GM19193 (cell line): ENCODE measurements around the gene XRCC5.
A peak's percentile ranks its signal among the peaks of the same experiment; 100 is the strongest.

Source experiments
- POLR2A ChIP-seq: IDR thresholded peaks from 4 replicates; pipeline ENCODE4 v1.6.1; 2011; ENCODE audit not compliant: insufficient read depth, insufficient read length; ENCODE audit errors: extremely low read depth

Gene XRCC5

DNA sequence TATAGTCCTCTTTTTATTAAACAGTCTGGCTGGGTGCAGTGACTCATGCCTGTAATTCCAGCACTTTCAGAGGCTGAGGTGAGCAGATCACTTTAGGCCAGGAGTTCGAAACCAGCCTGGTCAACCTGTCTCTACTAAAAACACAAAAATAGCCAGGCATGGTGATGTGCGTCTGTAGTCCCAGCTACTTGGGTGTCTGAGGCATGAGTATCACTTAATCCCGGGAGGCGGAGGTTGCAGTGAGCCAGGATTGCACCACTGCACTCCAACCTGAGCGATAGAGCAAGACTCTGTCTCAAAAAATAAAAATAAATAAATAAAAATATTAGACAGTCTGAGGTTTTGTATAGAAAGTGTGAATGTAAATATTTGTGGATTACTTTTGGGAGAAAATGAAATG, 17.8 kb downstream of the XRCC5 start:
- TF ChIP-seq POLR2A, result no peak

DNA sequence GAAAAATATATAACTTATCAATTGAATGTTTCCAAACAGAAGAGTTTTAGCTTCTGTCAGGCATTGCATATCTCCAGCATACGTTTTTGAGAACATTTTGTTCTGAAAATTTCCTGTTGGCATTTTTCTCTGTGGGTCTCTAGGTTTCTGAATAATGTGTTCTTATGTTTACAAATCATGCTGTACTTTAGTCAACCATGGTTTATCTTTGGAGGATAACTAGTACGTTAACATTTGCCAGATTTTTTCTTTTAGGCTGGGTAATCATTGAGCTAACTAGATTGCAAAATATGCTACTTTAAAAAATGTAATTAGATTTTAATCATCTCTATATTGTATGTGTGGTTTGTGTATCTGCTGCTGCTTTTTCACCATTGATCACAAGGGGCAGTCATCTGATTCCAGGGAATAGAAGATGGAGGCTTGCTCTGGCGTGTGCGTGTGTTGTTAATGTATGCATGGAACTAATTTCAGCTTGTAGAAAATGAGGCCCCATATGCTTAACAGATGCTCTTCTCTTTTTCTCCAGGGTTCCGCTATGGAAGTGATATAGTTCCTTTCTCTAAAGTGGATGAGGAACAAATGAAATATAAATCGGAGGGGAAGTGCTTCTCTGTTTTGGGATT, 21.3 kb downstream of the XRCC5 start:
- no peak for TF ChIP-seq POLR2A

DNA sequence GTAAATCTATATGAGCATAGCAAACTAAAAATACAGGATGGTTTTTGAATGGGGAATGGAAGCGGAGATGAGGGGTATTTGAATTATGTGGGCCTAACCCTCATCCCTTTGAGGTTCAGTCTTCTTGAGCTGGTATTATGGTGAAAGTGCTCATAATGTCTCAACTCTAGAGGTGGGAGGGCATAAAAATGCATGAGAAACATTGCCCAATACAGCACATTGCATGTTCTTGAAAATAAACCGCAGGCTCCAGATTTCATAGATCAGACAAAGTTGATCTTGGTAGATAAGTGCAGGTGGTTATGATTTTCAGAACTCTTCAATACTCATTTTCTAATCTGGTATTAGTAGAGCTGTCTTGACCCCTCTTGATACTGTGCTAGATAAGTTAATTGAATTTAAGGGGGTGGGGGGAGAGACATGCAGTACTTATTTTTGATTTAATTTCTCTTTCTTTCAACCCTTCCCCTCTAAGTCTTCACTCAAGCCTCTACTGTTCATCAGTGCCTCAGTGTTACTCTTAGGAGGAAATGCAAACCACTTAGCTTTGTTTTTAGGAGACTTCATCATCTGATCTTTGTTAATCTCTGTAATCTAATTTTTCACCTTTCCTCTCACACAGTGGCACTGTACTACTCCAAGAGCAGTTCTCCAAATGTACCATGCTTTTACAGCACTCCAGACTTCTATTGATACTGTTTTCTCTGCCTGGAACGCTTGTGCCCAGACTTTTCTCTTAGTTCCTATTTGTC, 22.2 kb downstream of the XRCC5 start:
- TF ChIP-seq POLR2A, result no peak

DNA sequence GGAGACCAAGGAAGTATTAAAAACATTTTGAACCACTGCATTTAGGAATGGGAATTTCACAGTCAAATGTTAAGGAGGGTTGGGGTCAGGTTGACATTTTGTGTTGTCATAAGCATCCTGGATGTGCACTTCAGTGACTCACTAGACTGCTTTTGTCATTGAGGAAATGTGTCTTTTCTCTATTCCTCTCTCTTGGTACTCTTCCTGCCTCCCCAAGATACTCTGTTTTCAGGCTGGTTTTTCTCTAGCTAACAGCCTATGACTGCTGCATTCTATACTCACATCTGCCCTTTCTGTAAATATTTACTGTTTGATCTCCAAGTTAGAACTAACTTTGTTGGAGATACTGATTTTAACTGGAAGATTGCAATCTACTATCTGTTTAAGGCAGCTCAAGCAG, 23.4 kb downstream of the XRCC5 start:
- no peak for TF ChIP-seq POLR2A

DNA sequence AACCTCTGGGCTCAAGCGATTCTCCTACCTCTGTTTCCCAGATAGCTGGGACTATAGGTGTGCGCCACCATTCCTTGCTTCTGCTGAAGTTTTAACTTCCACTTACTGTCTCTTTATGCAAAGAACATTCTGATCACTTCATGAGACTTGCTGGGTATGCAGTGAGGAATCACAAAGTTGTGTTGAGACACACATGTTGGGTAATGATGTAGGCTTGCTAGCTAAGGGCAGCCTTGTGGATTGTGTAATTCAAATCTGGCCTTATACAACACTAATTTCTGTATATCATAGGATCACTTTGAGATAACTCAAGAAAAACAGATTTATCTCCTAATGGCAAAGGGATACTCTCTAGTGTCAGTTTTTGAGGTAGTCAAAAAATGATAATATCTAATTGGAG, 24.2 kb downstream of the XRCC5 start:
- no peak for TF ChIP-seq POLR2A

DNA sequence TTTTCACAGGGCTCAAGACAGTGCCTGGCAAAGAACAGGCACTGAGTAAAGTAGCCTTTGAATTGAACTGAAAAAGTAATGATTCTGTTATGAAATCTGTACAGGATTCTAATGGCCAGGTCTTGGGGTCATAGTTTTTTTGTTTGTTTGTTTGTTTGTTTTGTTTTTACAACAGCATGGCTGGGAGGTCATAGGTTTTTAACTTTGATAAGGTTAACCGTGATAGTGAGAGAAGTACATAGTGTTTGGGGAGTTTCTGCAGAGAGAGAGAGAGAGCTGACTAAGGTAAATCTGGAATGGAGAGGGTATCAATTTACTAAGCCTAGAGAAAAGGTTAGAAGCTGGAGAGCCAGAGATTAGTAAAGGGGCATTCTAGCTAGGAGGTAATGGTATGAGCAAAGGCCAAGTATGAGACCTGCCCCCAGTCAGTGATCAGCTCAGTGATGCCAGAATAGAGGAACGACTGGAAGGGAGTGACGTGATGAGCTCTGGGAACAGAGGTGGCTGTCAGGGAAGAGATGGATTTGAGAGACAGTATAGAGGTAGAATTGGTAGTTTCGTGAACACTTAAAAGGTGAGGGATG, 25.9 kb downstream of the XRCC5 start:
- no peak for TF ChIP-seq POLR2A

DNA sequence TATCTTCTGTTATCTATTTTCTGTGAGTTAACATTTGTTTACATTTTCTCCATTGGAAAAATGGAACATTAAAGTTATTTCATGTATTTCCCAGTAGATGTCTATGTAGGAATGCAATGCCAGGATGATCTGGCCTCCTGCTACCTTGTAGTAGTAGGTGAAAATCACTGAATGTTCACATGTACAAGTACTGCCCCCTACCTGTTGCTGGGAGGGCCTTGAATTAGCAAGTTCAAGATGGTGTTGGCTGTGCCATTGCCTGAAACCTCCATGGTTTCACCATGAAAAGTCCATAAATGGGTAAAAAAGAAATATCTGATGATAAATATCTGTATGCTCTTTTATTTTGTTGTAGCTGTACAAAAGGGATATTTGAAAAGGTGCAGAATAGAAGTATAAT, 30.7 kb downstream of the XRCC5 start:
- no peak for TF ChIP-seq POLR2A

DNA sequence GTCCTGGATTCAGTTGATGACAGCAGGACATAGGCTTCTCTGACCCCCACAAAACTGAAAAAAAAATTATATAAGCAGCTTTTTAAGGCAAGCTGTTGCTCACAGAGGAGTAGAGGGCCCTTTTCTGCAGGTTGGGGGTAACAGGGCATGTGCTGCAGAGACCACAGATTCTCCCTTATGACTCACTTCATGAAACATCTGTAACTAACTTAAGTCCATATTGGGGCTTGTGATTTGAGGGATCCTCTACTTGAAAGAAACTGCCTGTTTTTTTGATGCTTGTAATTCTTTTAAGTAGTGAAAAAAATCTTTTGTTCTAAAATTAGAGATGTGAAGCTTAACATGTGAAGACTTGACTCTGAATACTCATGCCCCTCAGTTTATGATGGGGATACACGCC, 33.4 kb downstream of the XRCC5 start:
- no peak for TF ChIP-seq POLR2A

DNA sequence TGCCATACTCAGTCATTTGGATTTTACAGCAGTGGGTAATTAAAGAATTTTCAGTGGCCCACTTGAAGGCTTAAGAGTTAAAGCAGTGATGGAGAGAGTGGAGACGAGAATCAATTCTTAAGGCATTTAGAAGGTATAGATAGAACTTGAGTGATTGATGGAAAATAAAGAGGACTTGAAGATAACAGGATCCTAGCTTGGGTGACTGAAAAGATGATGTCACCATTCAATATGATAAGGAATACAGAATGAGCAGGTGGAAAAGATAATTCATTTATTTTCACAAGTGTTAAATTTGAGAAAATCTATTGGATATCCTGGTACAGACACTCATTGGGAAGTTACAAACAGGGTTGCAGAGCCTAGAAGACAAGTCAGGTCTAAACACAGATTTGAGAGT, 35.2 kb downstream of the XRCC5 start:
- no peak for TF ChIP-seq POLR2A

DNA sequence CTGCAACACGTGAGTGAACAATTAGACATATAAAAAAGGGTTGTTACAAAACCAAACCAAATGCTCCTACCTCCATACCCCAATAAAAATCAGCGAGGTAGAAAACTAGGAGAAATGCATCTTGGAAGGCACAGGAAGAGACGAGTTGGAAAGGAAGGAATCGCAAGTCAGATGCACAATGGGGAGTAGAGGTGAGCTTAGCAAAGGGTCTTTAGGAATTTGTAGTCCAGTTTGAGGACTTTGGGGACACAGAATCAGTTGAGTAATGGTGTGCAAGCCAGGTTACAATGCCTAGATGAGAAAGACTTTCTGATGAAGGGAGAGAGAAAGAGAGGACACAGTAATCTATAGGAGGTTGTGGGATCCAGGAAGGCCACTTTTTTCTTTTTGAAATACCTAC, 35.7 kb downstream of the XRCC5 start:
- no peak for TF ChIP-seq POLR2A

DNA sequence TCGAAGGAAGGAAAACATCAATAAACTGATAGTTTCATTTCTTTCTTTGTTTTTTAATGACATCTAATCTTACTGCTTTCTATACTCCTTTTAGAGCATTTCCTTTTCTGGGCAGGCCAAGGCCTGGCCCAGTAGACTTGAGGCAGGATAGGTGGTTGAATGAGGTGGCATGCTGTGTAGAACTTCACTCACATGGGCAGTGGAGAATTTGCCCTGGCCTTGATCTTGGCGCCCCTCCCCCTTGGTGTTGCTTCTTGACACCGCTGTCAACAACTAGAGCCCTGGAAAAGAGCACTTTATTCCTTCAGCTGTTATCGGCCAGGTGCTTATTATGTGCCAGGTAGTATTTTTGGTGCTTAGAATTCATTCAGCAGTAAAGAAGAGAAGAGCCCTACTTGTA, 37.4 kb downstream of the XRCC5 start:
- no peak for TF ChIP-seq POLR2A

DNA sequence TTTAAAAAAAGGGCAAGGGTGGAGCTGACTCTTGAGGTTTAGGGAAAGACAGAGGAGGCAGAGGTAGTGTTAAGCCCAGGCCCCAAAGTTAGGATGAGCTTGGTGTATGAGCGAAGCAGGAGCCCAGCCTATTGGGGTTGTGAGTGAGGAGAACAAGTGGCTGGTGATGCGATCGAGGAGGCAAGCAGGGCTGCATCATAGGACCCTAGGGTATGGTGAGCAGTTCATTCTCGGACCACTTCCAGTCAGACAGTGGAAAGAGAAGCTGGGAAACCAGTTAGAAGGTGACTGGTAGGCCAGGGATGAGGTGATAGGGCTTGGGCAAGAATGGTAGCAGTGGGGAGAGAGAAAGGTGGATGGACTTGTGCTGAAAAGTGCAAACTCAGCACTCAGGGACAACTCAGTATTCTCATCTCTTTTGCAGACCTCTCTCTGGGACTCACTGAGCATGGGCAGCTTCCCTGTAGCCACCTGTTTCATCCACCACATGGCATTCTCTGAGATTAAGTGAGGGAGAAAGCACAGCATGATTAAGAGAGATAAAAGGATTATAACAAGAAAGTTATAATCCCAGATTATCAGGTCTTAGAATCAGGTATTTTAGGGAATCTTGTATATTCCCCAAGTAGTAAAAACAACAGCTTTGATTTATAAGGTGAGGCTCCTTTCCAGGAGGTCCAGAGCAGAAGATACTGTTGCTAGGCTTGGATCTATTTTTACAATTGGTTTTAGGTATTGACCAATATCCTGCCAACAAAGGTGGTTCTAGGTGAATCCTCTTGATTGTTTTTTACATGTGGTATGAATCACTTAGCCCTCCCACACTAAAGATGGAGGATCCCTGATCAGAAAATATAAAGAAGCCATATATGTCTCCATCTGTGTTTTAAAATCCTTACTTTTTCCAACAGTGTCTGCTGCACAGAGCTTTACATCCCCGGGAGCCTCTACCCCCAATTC, 38.3 kb downstream of the XRCC5 start:
- TF ChIP-seq POLR2A, result peak; percentile 14

DNA sequence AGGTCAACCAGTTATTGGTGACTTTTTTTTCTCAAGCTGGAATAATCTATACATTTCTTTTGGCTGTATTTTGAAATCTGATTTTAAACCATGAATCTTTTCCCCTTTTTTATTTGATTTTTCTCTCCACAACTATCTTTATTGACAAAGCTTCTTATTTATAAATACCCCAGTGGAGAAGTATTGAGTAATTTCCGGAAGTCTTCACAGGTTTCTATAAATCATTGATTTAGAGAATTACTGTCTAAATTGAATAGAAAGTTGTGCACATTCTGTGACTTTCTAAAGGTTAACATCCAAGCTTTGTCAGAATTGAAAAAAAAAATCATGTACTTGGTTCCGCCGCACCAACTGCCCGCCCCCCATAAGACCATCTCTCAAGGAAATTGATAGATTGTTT, 39.8 kb downstream of the XRCC5 start:
- TF ChIP-seq POLR2A, result no peak

DNA sequence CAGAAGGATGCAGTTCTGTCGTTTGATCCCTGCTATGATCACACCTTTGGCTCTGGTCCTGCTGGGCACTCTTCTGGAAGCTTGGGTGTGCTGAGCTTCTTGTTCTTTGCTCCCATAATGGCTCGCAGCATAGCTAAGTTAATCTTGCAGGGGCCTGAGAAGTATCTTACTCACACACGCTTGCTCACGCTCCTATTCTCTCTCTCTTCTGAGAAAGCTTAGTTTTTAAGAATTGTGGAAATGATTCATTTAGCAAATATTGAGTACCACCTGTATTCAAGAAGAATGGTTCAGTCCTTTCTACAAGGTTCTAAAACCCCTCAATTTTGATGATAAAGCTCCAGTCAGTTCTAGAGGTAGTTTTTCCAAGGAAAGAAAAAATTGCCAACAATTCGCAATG, 40.6 kb downstream of the XRCC5 start:
- TF ChIP-seq POLR2A, result no peak

DNA sequence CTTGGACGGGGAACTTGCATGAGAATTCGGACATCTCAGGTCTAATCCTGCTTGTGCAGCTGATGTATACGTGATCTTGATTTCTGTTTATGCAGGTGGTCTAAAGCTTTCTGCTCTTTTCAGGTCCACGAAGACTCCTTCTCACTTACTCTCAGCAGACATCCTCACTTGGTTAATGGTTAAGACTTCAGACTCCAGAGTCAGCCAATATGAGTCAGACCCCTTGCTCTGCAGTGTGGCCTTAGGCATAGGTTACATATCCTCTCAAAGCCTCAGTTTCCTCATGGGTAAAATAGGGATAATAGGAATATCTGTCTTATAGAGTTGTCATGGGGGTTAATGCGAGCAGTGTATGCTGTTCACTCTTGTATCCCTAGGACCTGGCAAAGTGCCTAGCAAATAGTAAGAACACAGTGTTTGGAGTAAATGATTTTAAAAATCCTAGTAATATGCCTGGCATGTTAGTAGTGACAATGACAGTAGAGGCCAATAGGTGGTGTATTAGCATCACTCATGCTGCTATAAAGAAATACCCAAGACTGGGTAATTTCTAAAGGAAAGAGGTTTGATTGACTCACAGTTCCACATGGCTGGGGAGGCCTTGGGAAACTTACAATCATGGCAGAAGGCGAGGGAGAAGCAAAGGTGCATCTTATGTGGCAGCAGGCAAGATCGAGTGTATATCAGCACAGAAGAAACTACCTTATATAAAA, 42.3 kb downstream of the XRCC5 start:
- no peak for TF ChIP-seq POLR2A

DNA sequence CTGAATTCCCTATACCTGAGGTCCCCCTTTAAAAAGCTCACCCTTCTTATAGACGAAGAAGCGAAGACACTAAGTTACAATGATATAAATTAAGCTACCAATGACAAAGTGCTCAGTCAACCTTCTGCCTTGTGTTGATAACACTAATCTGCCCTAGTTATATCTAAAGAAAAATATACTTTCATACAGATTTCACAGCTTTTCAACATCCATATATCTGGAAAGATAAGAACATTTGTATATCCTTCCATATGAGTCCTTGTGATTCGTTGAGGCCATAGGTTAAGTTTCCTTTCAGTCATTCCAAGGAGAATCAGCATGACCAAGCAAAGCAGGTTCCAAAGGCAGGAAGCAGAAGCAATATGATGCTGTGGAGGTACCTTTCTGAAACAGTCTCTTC, 46.8 kb downstream of the XRCC5 start:
- no peak for TF ChIP-seq POLR2A

DNA sequence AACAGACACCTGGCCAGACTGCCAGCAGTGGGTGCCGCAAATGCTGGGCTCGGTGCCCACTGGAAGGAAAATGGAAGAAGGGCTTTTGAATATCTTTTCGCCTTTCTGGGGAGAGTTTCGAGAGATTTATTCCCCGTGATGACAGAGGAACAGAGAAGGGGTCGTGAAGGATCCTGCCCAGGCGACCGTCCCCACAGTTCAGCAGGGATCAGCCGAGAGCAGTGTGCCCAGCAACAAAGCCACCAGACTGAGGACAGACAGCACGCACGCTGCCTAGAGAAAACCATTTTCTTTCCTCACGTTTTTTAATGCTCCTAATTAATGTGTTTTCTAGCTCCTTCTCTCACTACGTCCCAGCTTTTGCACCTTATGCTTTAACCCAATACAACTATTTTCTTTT, 47.7 kb downstream of the XRCC5 start:
- TF ChIP-seq POLR2A, result no peak
